ENCODE measurements around the gene DCBLD2. TPM values are rescaled to one million over a fixed set of nuclear protein-coding genes. Genes with fewer than 3 reads are reported as not detected.

Gene DCBLD2
- total and polyA plus RNA-seq, 9 of the 15 experiments (the other 6 are each of a cell fraction or from before 2014, with no cell fraction given) = 2.7 to 14.6 (median 7.4) TPM

- no peaks in the 10 kb centered on the region for H3K9me1 ChIP-seq (ENCODE audit: control insufficient read depth, insufficient read depth, low read length)
- no peak overlapping the region for H3K4me2 ChIP-seq (ENCODE audit: insufficient read depth, low read length)
- H3K27me3 ChIP-seq (ENCODE audit: control insufficient read depth in 2 of 2, insufficient read depth in 2 of 2, low read length in 2 of 2) = no peaks in the 10 kb centered on the region
- H3K36me3 ChIP-seq (ENCODE audit: control insufficient read depth, insufficient read depth, low read length) = no peaks in the 10 kb centered on the region; the same call in 2 of the 3 replicates
- no TSS peak for BruUV-seq (replicated peaks)
- no peak overlapping the region for H2AFZ ChIP-seq (ENCODE audit: low read depth, low read length)
- DNase-seq (ENCODE audit: extremely low read depth in 1 of 4, low spot score in 3 of 4) (no peak), ATAC-seq (no peak), FAIRE-seq (no peak)
- H3K4me3 ChIP-seq = no peak overlapping the region
- H3K9me3 ChIP-seq (replicated peaks; ENCODE audit: control insufficient read depth, insufficient read depth, low read depth, low read length) = no peaks in the 10 kb centered on the region
- no peak overlapping the region for H3K9ac ChIP-seq (ENCODE audit: insufficient read depth in 1 of 2, low read depth in 2 of 2, low read length in 2 of 2)
- H3K79me2 ChIP-seq (ENCODE audit: control insufficient read depth, insufficient read depth, low read length) = no peaks in the 10 kb centered on the region
- H3K4me1 ChIP-seq (replicated peaks in 1 of 2; ENCODE audit: control insufficient read depth in 2 of 2, insufficient read depth in 2 of 2, low read length in 2 of 2) = no peaks in the 10 kb centered on the region
- intact Hi-C loops (cut with micrococcal nuclease) = no loop called here
- H3K27ac ChIP-seq (ENCODE audit: extremely low read depth, low read depth, low read length) = no peak overlapping the region
- TF ChIP-seq TCF7L2 (IDR thresholded peaks at IDR 0.05; ENCODE audit: low read depth, low read length) = no peak
- TF ChIP-seq MTA2 (IDR thresholded peaks at IDR 0.05; ENCODE audit: low read depth) = no peak
- TF ChIP-seq ATF3 (IDR thresholded peaks at IDR 0.05) = no peak
- TF ChIP-seq ATF3 (CRISPR knock-in tag; conservative IDR thresholded peaks at IDR 0.05) = no peak
- no peak for TF ChIP-seq FIP1L1 (IDR thresholded peaks at IDR 0.05; ENCODE audit: low read depth, low read length, poor library complexity, severe bottlenecking)
- no peak for TF ChIP-seq ZZZ3 (IDR thresholded peaks at IDR 0.05)
- no peak for TF ChIP-seq ZNF79 (CRISPR knock-in tag; IDR thresholded peaks at IDR 0.05; ENCODE audit: low read depth)
- no peak for TF ChIP-seq ZNF551 (CRISPR knock-in tag; IDR thresholded peaks at IDR 0.05)
- no peak for TF ChIP-seq MGA (IDR thresholded peaks at IDR 0.05)
- no peak for TF ChIP-seq GATAD2B (IDR thresholded peaks at IDR 0.05; ENCODE audit: borderline replicate concordance)
- no peak for TF ChIP-seq RFX5 (IDR thresholded peaks at IDR 0.05; ENCODE audit: low read depth, low read length)
- TF ChIP-seq NR2F6 (CRISPR knock-in tag; IDR thresholded peaks at IDR 0.05) = no peak
- ChIA-PET CTCF (ENCODE audit: low intra/inter-chr PET ratio) (no interaction called here), POLR2A (no interaction called here)
- in situ Hi-C loops (cut with MboI) = no loop called here
- no peaks in the 10 kb centered on the region for H4K20me1 ChIP-seq (replicated peaks; ENCODE audit: control insufficient read depth, insufficient read depth, low read length)
- WGBS (ENCODE audit: insufficient coverage, low coverage, missing lambda C conversion rate) = 94% methylated on average over 3 of the region's 3 CpGs
Measured at GRCh38 chr3:98799479-98799878, 102.0 kb downstream of the DCBLD2 start.
